SU-DHL-6 (cell line): ENCODE data around the gene CTU2.
A peak's percentile ranks its signal among the peaks of the same experiment; 100 is the strongest.

ENCODE experiments used
- H2AFZ ChIP-seq: fragments of 200-600 bp; sonication (generic); 2 replicates; pipeline ENCODE4 v1.6.1; 2014; ENCODE audit warnings: low read depth, mild to moderate bottlenecking, moderate library complexity, mixed read lengths, antibody characterized with exemption, low read length; ENCODE audit not compliant: severe bottlenecking
- H3F3A ChIP-seq: fragments of 200-600 bp; shearing (Covaris generic); 2 replicates; pipeline ENCODE4 v1.6.0; 2016; ENCODE audit warnings: antibody characterized with exemption, mild to moderate bottlenecking; ENCODE audit not compliant: insufficient read depth
- H3K27ac ChIP-seq: fragments of 200-600 bp; sonication (generic); 2 replicates; pipeline ENCODE4 v1.5.1; 2016; ENCODE audit warnings: low read depth, mild to moderate bottlenecking, low read length, moderate library complexity, mixed read lengths
- H3K27me3 ChIP-seq: fragments of 200-600 bp; sonication (generic), shearing (Covaris generic); 2 replicates; pipeline ENCODE4 v1.6.0; 2014; ENCODE audit warnings: mild to moderate bottlenecking, low read length
- H3K36me3 ChIP-seq: fragments of 200-600 bp; sonication (generic); 2 replicates; pipeline ENCODE4 v1.6.1; 2014; ENCODE audit warnings: mild to moderate bottlenecking, low read length, mixed read lengths
- H3K4me2 ChIP-seq: fragments of 300-600, 200-600 bp; shearing (Covaris generic), sonication (generic); 2 replicates; pipeline ENCODE4 v1.6.0; 2014; ENCODE audit warnings: low read length, low read depth, mild to moderate bottlenecking; ENCODE audit not compliant: poor library complexity, severe bottlenecking
- H3K4me3 ChIP-seq: fragments of 200-600 bp; sonication (generic); 2 replicates; pipeline ENCODE4 v1.5.1; 2014; ENCODE audit warnings: antibody characterized with exemption, low read length, mild to moderate bottlenecking, mixed read lengths; ENCODE audit not compliant: insufficient read depth, poor library complexity, severe bottlenecking
- H3K79me2 ChIP-seq: fragments of 200-600 bp; sonication (generic); 2 replicates; pipeline ENCODE4 v1.6.1; 2014; ENCODE audit warnings: mild to moderate bottlenecking, low read length, moderate library complexity; ENCODE audit not compliant: insufficient read depth
- H3K9ac ChIP-seq: fragments of 200-600 bp; sonication (generic); 2 replicates; pipeline ENCODE4 v1.7.0; 2014; ENCODE audit warnings: mild to moderate bottlenecking, low read length
- H3K9me2 ChIP-seq: fragments of 200-600 bp; sonication (generic); replicated peaks from 2 replicates; pipeline ENCODE4 v1.6.1; 2014; ENCODE audit warnings: low read length; ENCODE audit not compliant: insufficient read depth
- H3K9me3 ChIP-seq: fragments of 200-600 bp; sonication (generic); 2 replicates; pipeline ENCODE4 v1.6.1; 2014; ENCODE audit warnings: low read length, mixed read lengths; ENCODE audit not compliant: insufficient read depth
- H4K20me1 ChIP-seq: fragments of 200-600 bp; sonication (generic); 2 replicates; pipeline ENCODE4 v1.6.1; 2014; ENCODE audit warnings: low read depth, mild to moderate bottlenecking, antibody characterized with exemption, low read length, moderate library complexity, mixed read lengths
- CTCF ChIP-seq: fragments of 200-600 bp; sonication (generic); IDR thresholded peaks from one replicate; pipeline ENCODE4 v1.5.1; 2017; ENCODE audit warnings: antibody characterized with exemption, mild to moderate bottlenecking, low read length, moderate library complexity; ENCODE audit not compliant: insufficient read depth, poor library complexity, severe bottlenecking
- EZH2phosphoT487 ChIP-seq: fragments of 200-600 bp; sonication (generic), shearing (Covaris generic); conservative IDR thresholded peaks from 2 replicates; pipeline ENCODE4 v1.6.1; 2018; ENCODE audit warnings: mild to moderate bottlenecking, antibody characterized with exemption, low read length, moderate library complexity, mixed read lengths

The CTU2 gene

GRCh38 chr16:88747588-88748301, 41.4 kb downstream of the CTU2 start:
- TF ChIP-seq EZH2phosphoT487 = no peak
- TF ChIP-seq CTCF = peak; percentile 21
- Histone ChIP-seq H3K27ac (no peak overlapping the region), H3K4me2 (no peak overlapping the region), H3K4me3 (no peak overlapping the region), H4K20me1 (no peaks in the 10 kb centered on the region), H3K27me3 (no peaks in the 10 kb centered on the region), H3K9me2 (no peaks in the 10 kb centered on the region), H3F3A (no peaks in the 10 kb centered on the region), H3K9ac (no peak overlapping the region), H3K79me2 (no peaks in the 10 kb centered on the region), H2AFZ (no peak overlapping the region), H3K36me3 (no peaks in the 10 kb centered on the region), H3K9me3 (no peaks in the 10 kb centered on the region)

GRCh38 chr16:88748364-88748763, 42.1 kb downstream of the CTU2 start:
- H3K36me3 ChIP-seq = no peaks in the 10 kb centered on the region
- no peaks in the 10 kb centered on the region for H4K20me1 ChIP-seq
- H3F3A ChIP-seq = no peaks in the 10 kb centered on the region
- H3K4me3 ChIP-seq = no peak overlapping the region
- H2AFZ ChIP-seq = no peak overlapping the region
- no peak overlapping the region for H3K27ac ChIP-seq
- no peaks in the 10 kb centered on the region for H3K9me3 ChIP-seq
- TF ChIP-seq CTCF = no peak
- no peak for TF ChIP-seq EZH2phosphoT487
- H3K9ac ChIP-seq = no peak overlapping the region
- no peaks in the 10 kb centered on the region for H3K27me3 ChIP-seq
- no peaks in the 10 kb centered on the region for H3K79me2 ChIP-seq
- no peaks in the 10 kb centered on the region for H3K9me2 ChIP-seq
- H3K4me2 ChIP-seq = no peak overlapping the region

DNA sequence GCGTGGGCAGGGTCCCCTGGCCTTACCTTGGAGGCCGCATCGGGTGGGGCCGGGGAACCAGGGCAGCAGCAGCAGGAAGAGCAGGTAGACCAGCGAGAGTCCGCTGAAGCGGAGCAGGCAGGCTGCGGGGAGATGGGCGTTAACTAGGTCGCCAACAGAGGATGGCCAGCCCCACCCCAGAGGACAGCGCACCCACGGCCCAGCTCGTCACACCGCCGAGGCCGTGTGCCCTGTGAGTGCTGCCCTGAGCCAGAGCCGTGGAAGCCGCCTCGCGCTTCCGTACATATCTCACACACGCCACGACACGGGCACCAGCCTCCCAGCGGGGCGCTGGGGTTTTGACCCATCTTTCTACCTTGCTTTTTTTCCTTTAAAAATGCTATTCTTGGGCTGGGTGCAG, 43.1 kb downstream of the CTU2 start:
- H4K20me1 ChIP-seq = no peaks in the 10 kb centered on the region
- H3K79me2 ChIP-seq = no peaks in the 10 kb centered on the region
- H3K4me3 ChIP-seq = no peak overlapping the region
- TF ChIP-seq EZH2phosphoT487 = no peak
- TF ChIP-seq CTCF = no peak
- H3K9me3 ChIP-seq = no peaks in the 10 kb centered on the region
- H3K9ac ChIP-seq = no peak overlapping the region
- H3F3A ChIP-seq = no peaks in the 10 kb centered on the region
- no peak overlapping the region for H3K4me2 ChIP-seq
- H3K36me3 ChIP-seq = no peaks in the 10 kb centered on the region
- no peak overlapping the region for H2AFZ ChIP-seq
- no peak overlapping the region for H3K27ac ChIP-seq
- H3K27me3 ChIP-seq = no peaks in the 10 kb centered on the region
- H3K9me2 ChIP-seq = no peaks in the 10 kb centered on the region
